GM10266 (cell line): ENCODE results near the gene ACSF2.
"Not testable (repeated sequence)": the region's sequence is repeated elsewhere in the genome, so short reads cannot be mapped to it uniquely, and the experiment has no call there.

ENCODE experiments used
- DNase-seq: peaks from one replicate; pipeline ENCODE4 v3.0.0; 2012; ENCODE audit errors: extremely low spot score
- CTCF ChIP-seq: IDR thresholded peaks from 2 replicates; pipeline ENCODE4 v1.5.1; 2012; ENCODE audit warnings: mild to moderate bottlenecking, low read depth; ENCODE audit not compliant: control insufficient read depth, insufficient read depth; ENCODE audit errors: missing control alignments

ACSF2 gene

GRCh38 chr17:50397111-50397918 is 28.7 kb upstream of the ACSF2 start, which contains the start of gene LRRC59:
LRRC59 (minus strand) TSS chr17:50397523; CDS start chr17:50397317, 206 bp downstream.
- TF ChIP-seq CTCF = peak; percentile 100
- DNase-seq = peak; percentile 90

GRCh38 chr17:50397919-50398285 is 28.1 kb upstream of the ACSF2 start:
- no peak for TF ChIP-seq CTCF
- no peak for DNase-seq

- not testable (repeated sequence) for DNase-seq
Observed at GRCh38 chr17:50398672-50399071, 27.3 kb upstream of the ACSF2 start.

GRCh38 chr17:50399591-50399990 is 26.4 kb upstream of the ACSF2 start:
- not testable (repeated sequence) for DNase-seq

- DNase-seq = not testable (repeated sequence)
Observed at GRCh38 chr17:50405351-50405750, 20.7 kb upstream of the ACSF2 start.

GRCh38 chr17:50406578-50406977 is 19.4 kb upstream of the ACSF2 start:
- TF ChIP-seq CTCF = no peak
- no peak for DNase-seq

- no peak for TF ChIP-seq CTCF
- DNase-seq = no peak
Observed at GRCh38 chr17:50407921-50408320, 18.1 kb upstream of the ACSF2 start.

GRCh38 chr17:50412188-50412732 is 13.8 kb upstream of the ACSF2 start:
- no peak for TF ChIP-seq CTCF
- no peak for DNase-seq

- no peak for DNase-seq
- TF ChIP-seq CTCF = no peak
Observed at GRCh38 chr17:50414808-50415207, 11.2 kb upstream of the ACSF2 start.

GRCh38 chr17:50419577-50419976 is 6.4 kb upstream of the ACSF2 start:
- not testable (repeated sequence) for DNase-seq
